Neural cell (in vitro differentiated cells): ENCODE measurements around the gene SGCE. TPM values are rescaled to one million over a fixed set of nuclear protein-coding genes. Genes with fewer than 3 reads are reported as not detected.
A peak's percentile ranks its signal among the peaks of the same experiment; 100 is the strongest.

Experiments
- H2AFZ ChIP-seq: fragments of 200-600, 300-800 bp; sonication (generic), shearing (Covaris generic); 2 replicates; pipeline ENCODE4 v1.6.0; 2014; ENCODE audit warnings: low read depth, mild to moderate bottlenecking, antibody characterized with exemption, low read length, moderate library complexity
- H3F3A ChIP-seq: fragments of 200-600 bp; shearing (Covaris generic); 2 replicates; pipeline ENCODE4 v1.6.1; 2016; ENCODE audit warnings: mild to moderate bottlenecking, moderate library complexity, mixed read lengths, antibody characterized with exemption, low read length; ENCODE audit not compliant: insufficient read depth, poor library complexity, severe bottlenecking
- H3K27ac ChIP-seq: fragments of 200-600, 300-800 bp; sonication (generic), shearing (Covaris generic); 2 replicates; pipeline ENCODE4 v1.5.1; 2014; ENCODE audit warnings: mild to moderate bottlenecking, low read length, moderate library complexity
- H3K27me3 ChIP-seq: fragments of 300-800, 200-600 bp; sonication (generic), shearing (Covaris generic); 2 replicates; pipeline ENCODE4 v1.6.0; 2014; ENCODE audit warnings: mild to moderate bottlenecking, low read depth, low read length, moderate library complexity; ENCODE audit not compliant: insufficient read depth
- H3K36me3 ChIP-seq: fragments of 300-800, 200-600 bp; sonication (generic), shearing (Covaris generic); 2 replicates; pipeline ENCODE4 v1.5.1; 2014; ENCODE audit warnings: mild to moderate bottlenecking, antibody characterized with exemption, low read length, moderate library complexity; ENCODE audit not compliant: insufficient read depth
- H3K4me2 ChIP-seq: fragments of 300-800, 200-600 bp; sonication (generic), shearing (Covaris generic); 2 replicates; pipeline ENCODE4 v1.6.0; 2014; ENCODE audit warnings: mild to moderate bottlenecking, low read length
- H3K4me3 ChIP-seq: fragments of 300-800, 200-600 bp; sonication (generic), shearing (Covaris generic); 2 replicates; pipeline ENCODE4 v1.5.1; 2014; ENCODE audit warnings: mild to moderate bottlenecking, low read length, moderate library complexity
- H3K79me2 ChIP-seq: fragments of 200-600 bp; shearing (Covaris generic); replicated peaks from 2 replicates; pipeline ENCODE4 v1.6.0; 2014; ENCODE audit warnings: mild to moderate bottlenecking, low read length, moderate library complexity; ENCODE audit not compliant: insufficient read depth
- H3K9ac ChIP-seq: fragments of 300-800, 200-600 bp; sonication (generic), shearing (Covaris generic); 2 replicates; pipeline ENCODE4 v1.6.1; 2016; ENCODE audit warnings: mild to moderate bottlenecking, low read length, mixed read lengths
- H3K9me2 ChIP-seq: fragments of 200-600 bp; shearing (Covaris generic); 2 replicates; pipeline ENCODE4 v1.6.1; 2016; ENCODE audit warnings: mild to moderate bottlenecking, low read length, mixed read lengths; ENCODE audit not compliant: insufficient read depth
- H3K9me3 ChIP-seq: fragments of 200-600, 300-800 bp; sonication (generic), shearing (Covaris generic); 2 replicates; pipeline ENCODE4 v1.6.1; 2016; ENCODE audit warnings: mild to moderate bottlenecking, mixed run types, low read length, moderate library complexity, mixed read lengths
- H4K20me1 ChIP-seq: fragments of 200-600 bp; shearing (Covaris generic); 2 replicates; pipeline ENCODE4 v1.6.1; 2016; ENCODE audit warnings: mild to moderate bottlenecking, mixed run types; ENCODE audit not compliant: insufficient read depth
- EP300 ChIP-seq: fragments of 450-650 bp; conservative IDR thresholded peaks from 2 replicates; pipeline ENCODE4 v1.6.1; 2014; ENCODE audit warnings: antibody characterized with exemption, mild to moderate bottlenecking, moderate library complexity; ENCODE audit not compliant: poor library complexity, severe bottlenecking
- MXI1 ChIP-seq: fragments of 450-650 bp; conservative IDR thresholded peaks from 2 replicates; pipeline ENCODE4 v1.6.1; 2014; ENCODE audit warnings: antibody characterized with exemption, mild to moderate bottlenecking; ENCODE audit not compliant: poor library complexity, severe bottlenecking
- POLR2AphosphoS5 ChIP-seq: IDR thresholded peaks from 2 replicates; pipeline ENCODE4 v1.6.1; 2012
- RAD21 ChIP-seq: fragments of 450-650 bp; conservative IDR thresholded peaks from 2 replicates; pipeline ENCODE4 v1.6.1; 2014; ENCODE audit warnings: antibody characterized with exemption, mild to moderate bottlenecking, moderate library complexity
- SMC3 ChIP-seq: fragments of 450-650 bp; conservative IDR thresholded peaks from 2 replicates; pipeline ENCODE4 v1.6.1; 2014; ENCODE audit warnings: antibody characterized with exemption, mild to moderate bottlenecking, moderate library complexity; ENCODE audit not compliant: poor library complexity
- TAF1 ChIP-seq: IDR thresholded peaks from 2 replicates; pipeline ENCODE4 v1.6.1; 2012; ENCODE audit warnings: low read depth
- polyA plus RNA-seq: library from polyadenylated mRNA; depleted of rRNA; stranded (reverse); fragments of >200 nt; gene quantifications from 2 replicates; pipeline ENCODE4 v1.2.3, GENCODE V29; 2014
- TF ChIP-seq, protein P1 (sequence below): IDR thresholded peaks from 2 replicates; pipeline ENCODE4 v1.6.1; 2012; ENCODE audit warnings: borderline replicate concordance
- TF ChIP-seq, protein P2 (sequence below): fragments of 450-650 bp; IDR thresholded peaks from 2 replicates; pipeline ENCODE4 v1.5.1; 2014; ENCODE audit warnings: antibody characterized with exemption, mild to moderate bottlenecking, moderate library complexity; ENCODE audit not compliant: poor library complexity, severe bottlenecking

The SGCE gene
- polyA plus RNA-seq, 1 donor from 2014 or later = 94.6 TPM

DNA sequence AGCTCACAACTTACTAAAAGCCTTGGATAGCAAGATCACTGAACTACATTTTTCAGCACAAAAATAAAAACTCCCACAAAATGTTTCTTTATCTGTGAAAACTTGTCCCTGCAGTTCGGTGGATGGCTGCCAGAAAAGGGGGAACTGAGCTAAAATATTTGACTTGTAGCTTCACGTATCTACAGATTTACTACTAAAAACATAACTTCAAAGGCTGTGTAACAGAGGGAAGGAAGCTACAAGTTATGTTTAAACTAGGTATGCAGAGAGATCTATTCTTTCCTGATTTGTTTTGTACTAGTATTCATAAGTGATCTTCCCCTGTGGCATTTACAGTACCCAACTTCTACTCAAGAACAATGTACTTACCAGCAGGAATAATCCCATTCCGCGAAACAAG lies 25.1 kb downstream of the SGCE start:
- Histone ChIP-seq H3K27ac (peak overlapping the region; percentile 89), H2AFZ (no peak overlapping the region), H3K79me2 (peaks cover 25% of the 10 kb centered on the region), H3K4me2 (no peak overlapping the region), H3K9ac (no peak overlapping the region), H3K9me2 (no peaks in the 10 kb centered on the region), H3K9me3 (no peaks in the 10 kb centered on the region), H4K20me1 (no peaks in the 10 kb centered on the region), H3K27me3 (no peaks in the 10 kb centered on the region), H3K4me3 (no peak overlapping the region), H3K36me3 (no peaks in the 10 kb centered on the region), H3F3A (peaks cover 2% of the 10 kb centered on the region)
- no peak for TF ChIP-seq EP300
- no peak for TF ChIP-seq MXI1
- TF ChIP-seq, protein P1, sequence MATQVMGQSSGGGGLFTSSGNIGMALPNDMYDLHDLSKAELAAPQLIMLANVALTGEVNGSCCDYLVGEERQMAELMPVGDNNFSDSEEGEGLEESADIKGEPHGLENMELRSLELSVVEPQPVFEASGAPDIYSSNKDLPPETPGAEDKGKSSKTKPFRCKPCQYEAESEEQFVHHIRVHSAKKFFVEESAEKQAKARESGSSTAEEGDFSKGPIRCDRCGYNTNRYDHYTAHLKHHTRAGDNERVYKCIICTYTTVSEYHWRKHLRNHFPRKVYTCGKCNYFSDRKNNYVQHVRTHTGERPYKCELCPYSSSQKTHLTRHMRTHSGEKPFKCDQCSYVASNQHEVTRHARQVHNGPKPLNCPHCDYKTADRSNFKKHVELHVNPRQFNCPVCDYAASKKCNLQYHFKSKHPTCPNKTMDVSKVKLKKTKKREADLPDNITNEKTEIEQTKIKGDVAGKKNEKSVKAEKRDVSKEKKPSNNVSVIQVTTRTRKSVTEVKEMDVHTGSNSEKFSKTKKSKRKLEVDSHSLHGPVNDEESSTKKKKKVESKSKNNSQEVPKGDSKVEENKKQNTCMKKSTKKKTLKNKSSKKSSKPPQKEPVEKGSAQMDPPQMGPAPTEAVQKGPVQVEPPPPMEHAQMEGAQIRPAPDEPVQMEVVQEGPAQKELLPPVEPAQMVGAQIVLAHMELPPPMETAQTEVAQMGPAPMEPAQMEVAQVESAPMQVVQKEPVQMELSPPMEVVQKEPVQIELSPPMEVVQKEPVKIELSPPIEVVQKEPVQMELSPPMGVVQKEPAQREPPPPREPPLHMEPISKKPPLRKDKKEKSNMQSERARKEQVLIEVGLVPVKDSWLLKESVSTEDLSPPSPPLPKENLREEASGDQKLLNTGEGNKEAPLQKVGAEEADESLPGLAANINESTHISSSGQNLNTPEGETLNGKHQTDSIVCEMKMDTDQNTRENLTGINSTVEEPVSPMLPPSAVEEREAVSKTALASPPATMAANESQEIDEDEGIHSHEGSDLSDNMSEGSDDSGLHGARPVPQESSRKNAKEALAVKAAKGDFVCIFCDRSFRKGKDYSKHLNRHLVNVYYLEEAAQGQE = no peak
- no peak for TF ChIP-seq SMC3

DNA sequence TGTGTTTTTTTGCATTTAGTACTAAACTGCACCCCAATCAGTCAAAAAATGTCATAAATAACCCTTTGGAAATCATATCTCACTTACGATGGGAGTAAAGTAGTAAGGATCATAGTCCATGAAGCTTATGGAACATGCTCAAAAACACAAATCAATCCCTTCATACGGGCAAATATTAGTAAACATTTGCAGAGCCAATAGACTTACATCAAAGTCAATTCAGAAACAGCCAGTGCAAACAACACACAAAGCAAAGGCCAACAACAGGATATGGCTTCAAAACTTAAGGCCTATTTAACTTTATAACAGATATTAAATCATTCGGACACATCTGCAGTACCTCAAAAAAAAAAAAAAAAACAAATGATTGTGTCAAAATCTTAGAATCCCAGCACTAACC lies 32.1 kb downstream of the SGCE start:
- Histone ChIP-seq H4K20me1 (no peaks in the 10 kb centered on the region), H3K4me3 (no peak overlapping the region), H3K27me3 (no peaks in the 10 kb centered on the region), H3K27ac (no peak overlapping the region), H3K4me2 (no peak overlapping the region), H2AFZ (no peak overlapping the region), H3K9ac (no peak overlapping the region), H3F3A (no peaks in the 10 kb centered on the region), H3K36me3 (no peaks in the 10 kb centered on the region), H3K79me2 (peaks cover 9% of the 10 kb centered on the region), H3K9me3 (no peaks in the 10 kb centered on the region), H3K9me2 (no peaks in the 10 kb centered on the region)
- no peak for TF ChIP-seq TAF1
- TF ChIP-seq, protein P2, sequence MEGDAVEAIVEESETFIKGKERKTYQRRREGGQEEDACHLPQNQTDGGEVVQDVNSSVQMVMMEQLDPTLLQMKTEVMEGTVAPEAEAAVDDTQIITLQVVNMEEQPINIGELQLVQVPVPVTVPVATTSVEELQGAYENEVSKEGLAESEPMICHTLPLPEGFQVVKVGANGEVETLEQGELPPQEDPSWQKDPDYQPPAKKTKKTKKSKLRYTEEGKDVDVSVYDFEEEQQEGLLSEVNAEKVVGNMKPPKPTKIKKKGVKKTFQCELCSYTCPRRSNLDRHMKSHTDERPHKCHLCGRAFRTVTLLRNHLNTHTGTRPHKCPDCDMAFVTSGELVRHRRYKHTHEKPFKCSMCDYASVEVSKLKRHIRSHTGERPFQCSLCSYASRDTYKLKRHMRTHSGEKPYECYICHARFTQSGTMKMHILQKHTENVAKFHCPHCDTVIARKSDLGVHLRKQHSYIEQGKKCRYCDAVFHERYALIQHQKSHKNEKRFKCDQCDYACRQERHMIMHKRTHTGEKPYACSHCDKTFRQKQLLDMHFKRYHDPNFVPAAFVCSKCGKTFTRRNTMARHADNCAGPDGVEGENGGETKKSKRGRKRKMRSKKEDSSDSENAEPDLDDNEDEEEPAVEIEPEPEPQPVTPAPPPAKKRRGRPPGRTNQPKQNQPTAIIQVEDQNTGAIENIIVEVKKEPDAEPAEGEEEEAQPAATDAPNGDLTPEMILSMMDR = no peak
- TF ChIP-seq RAD21 = no peak
- TF ChIP-seq EP300 = no peak
- no peak for TF ChIP-seq POLR2AphosphoS5
- TF ChIP-seq SMC3 = no peak

DNA sequence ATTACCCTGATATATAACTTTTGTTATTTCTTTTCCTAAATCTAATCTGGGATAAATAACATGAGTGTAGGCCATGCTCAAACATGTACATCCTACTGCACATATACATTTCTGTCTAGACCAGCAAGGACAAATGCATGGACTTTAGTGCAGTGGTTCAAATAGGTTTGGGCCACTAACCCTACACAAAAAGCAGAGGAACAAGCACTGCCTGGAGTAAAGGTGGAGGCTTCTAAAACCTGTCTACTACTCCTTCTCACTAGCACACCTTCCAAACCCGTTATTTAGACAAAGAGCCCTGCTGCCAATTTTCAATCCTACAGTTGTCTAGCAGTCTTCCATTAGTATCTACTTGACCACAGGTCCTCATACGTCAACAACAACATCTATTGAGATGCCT lies 34.8 kb downstream of the SGCE start:
- Histone ChIP-seq H3K4me3 (no peak overlapping the region), H3K36me3 (peaks cover 3% of the 10 kb centered on the region), H3K9me3 (no peaks in the 10 kb centered on the region), H3K79me2 (no peaks in the 10 kb centered on the region), H3K9ac (no peak overlapping the region), H3K4me2 (no peak overlapping the region), H4K20me1 (no peaks in the 10 kb centered on the region), H3K9me2 (no peaks in the 10 kb centered on the region), H3K27me3 (no peaks in the 10 kb centered on the region), H3K27ac (no peak overlapping the region), H2AFZ (no peak overlapping the region), H3F3A (no peaks in the 10 kb centered on the region)
- TF ChIP-seq MXI1 (no peak), SMC3 (no peak), EP300 (no peak), TAF1 (no peak), RAD21 (no peak)
- TF ChIP-seq, protein P2 = no peak
